GM10266 (cell line): ENCODE data around the gene EEF1AKMT1.
"Not testable (repeated sequence)": the region's sequence is repeated elsewhere in the genome, so short reads cannot be mapped to it uniquely, and the experiment has no call there.

Experiments
- DNase-seq: peaks from one replicate; pipeline ENCODE4 v3.0.0; 2012; ENCODE audit errors: extremely low spot score
- CTCF ChIP-seq: IDR thresholded peaks from 2 replicates; pipeline ENCODE4 v1.5.1; 2012; ENCODE audit warnings: mild to moderate bottlenecking, low read depth; ENCODE audit not compliant: control insufficient read depth, insufficient read depth; ENCODE audit errors: missing control alignments

The EEF1AKMT1 gene

GRCh38 chr13:20684041-20684440, 89.7 kb downstream of the EEF1AKMT1 start:
- no peak for TF ChIP-seq CTCF
- DNase-seq, result no peak

GRCh38 chr13:20682061-20682460, 91.7 kb downstream of the EEF1AKMT1 start:
- no peak for DNase-seq
- no peak for TF ChIP-seq CTCF

- not testable (repeated sequence) for DNase-seq
These were observed 92.3 kb downstream of the EEF1AKMT1 start for GRCh38 chr13:20681481-20681880.

- DNase-seq, result no peak
- TF ChIP-seq CTCF, result no peak
These were observed 93.2 kb downstream of the EEF1AKMT1 start for GRCh38 chr13:20680416-20681080.

- no peak for TF ChIP-seq CTCF
- no peak for DNase-seq
These were observed 93.9 kb downstream of the EEF1AKMT1 start for GRCh38 chr13:20679879-20680278.
